Smooth muscle cell (in vitro differentiated cells): ENCODE measurements around the gene CCDC12. TPM values are rescaled to one million over a fixed set of nuclear protein-coding genes. Genes with fewer than 3 reads are reported as not detected.

Source experiments
- DNase-seq: peaks from one replicate; lab custom pipeline; 2025; ENCODE audit not compliant: unreplicated experiment; lab: John Stamatoyannopoulos, UW
- H2AFZ ChIP-seq: fragments of 200-600 bp; sonication (generic); 2 replicates; pipeline ENCODE4 v1.6.0; 2016; ENCODE audit warnings: antibody characterized with exemption, low read depth, mild to moderate bottlenecking
- H3F3A ChIP-seq: fragments of 200-600 bp; sonication (generic); 2 replicates; pipeline ENCODE4 v1.6.0; 2017; ENCODE audit warnings: antibody characterized with exemption, low read depth
- H3K27ac ChIP-seq: fragments of 200-600 bp; sonication (generic); 2 replicates; pipeline ENCODE4 v1.5.1; 2016; ENCODE audit warnings: low read depth, mild to moderate bottlenecking
- H3K27me3 ChIP-seq: fragments of 200-600 bp; sonication (generic); 2 replicates; pipeline ENCODE4 v1.6.1; 2016; ENCODE audit warnings: low read depth, mild to moderate bottlenecking
- H3K36me3 ChIP-seq: fragments of 200-600 bp; sonication (generic); 2 replicates; pipeline ENCODE4 v1.5.1; 2016; ENCODE audit warnings: low read depth
- H3K4me1 ChIP-seq: fragments of 200-600 bp; sonication (generic); 2 replicates; pipeline ENCODE4 v1.5.1; 2016; ENCODE audit warnings: low read depth
- H3K4me2 ChIP-seq: fragments of 200-600 bp; sonication (generic); 2 replicates; pipeline ENCODE4 v1.6.0; 2016; ENCODE audit warnings: mild to moderate bottlenecking
- H3K4me3 ChIP-seq: fragments of 200-600 bp; sonication (generic); 2 replicates; pipeline ENCODE4 v1.5.1; 2016; ENCODE audit warnings: mild to moderate bottlenecking
- H3K79me2 ChIP-seq: fragments of 200-600 bp; sonication (generic); 2 replicates; pipeline ENCODE4 v1.6.0; 2016; ENCODE audit warnings: low read depth, mild to moderate bottlenecking
- H3K9ac ChIP-seq: fragments of 200-600 bp; sonication (generic); 2 replicates; pipeline ENCODE4 v1.6.0; 2016; ENCODE audit warnings: low read depth
- H3K9me3 ChIP-seq: fragments of 200-600 bp; sonication (generic); replicated peaks from 2 replicates; pipeline ENCODE4 v1.5.1; 2016; ENCODE audit warnings: low read depth
- H4K20me1 ChIP-seq: fragments of 200-600 bp; sonication (generic); 2 replicates; pipeline ENCODE4 v1.6.0; 2016; ENCODE audit warnings: low read depth
- WGBS: methylation state at CpG from one replicate; pipeline ENCODE4 v1.1.7; 2016; ENCODE audit warnings: low lambda C conversion rate; 5-methylcytosine and 5-hydroxymethylcytosine counted together
- polyA plus RNA-seq: library from polyadenylated mRNA; unstranded; fragments of >200 nt; fragmentation: Nextera tagmentation; extraction: Ambion mirVana; gene quantifications from 2 replicates; pipeline ENCODE4 v1.2.1, GENCODE V29; 2016
- total RNA-seq: library from RNA; depleted of rRNA; stranded (reverse); fragments of >200 nt; gene quantifications from 2 replicates; pipeline ENCODE4 v1.2.3, GENCODE V29; 2014
- TF ChIP-seq, protein P1 (sequence below): fragments of 200-600 bp; sonication (generic); IDR thresholded peaks from 2 replicates; pipeline ENCODE4 v1.5.1; 2017; ENCODE audit warnings: borderline replicate concordance, mild to moderate bottlenecking, antibody characterized with exemption; ENCODE audit not compliant: insufficient read depth, poor library complexity, severe bottlenecking

The CCDC12 gene
- total and polyA plus RNA-seq, 2 experiments from 2014 or later: 23.9 to 52.4 TPM

DNA sequence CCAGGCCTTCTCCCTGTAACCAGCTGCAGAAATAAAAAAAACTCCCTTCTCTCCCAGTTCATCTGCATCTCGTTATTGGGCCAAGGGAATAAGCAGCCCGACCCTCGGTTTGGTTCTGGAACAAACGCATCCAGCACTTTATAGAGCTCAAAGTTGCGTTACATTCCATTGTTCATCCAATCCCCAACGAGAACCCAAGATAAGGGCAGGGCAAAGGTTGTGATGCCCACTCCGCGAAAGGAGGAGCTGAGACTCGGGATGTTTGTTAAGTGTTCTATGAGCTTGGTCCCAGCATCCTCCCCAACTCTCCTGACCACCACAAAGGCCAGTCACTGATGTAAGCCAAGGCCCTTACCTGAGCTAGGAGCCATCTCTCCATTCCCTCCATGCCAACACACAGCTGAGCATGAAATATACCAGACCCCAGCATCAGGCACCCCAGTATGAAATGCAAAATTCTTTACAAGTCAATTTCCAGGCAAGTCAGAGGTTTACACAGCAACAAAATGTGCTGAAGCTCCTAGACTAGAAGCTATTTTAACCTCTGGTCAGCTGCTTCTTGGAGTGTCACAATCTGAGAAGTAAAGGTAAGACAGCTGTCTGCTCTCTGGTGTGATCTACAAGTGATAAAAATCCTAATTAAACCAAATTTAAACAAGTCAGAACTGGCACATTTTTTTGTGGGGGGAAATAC, 17.9 kb downstream of the CCDC12 start:
- H4K20me1 ChIP-seq: peaks cover 98% of the 10 kb centered on the region

DNA sequence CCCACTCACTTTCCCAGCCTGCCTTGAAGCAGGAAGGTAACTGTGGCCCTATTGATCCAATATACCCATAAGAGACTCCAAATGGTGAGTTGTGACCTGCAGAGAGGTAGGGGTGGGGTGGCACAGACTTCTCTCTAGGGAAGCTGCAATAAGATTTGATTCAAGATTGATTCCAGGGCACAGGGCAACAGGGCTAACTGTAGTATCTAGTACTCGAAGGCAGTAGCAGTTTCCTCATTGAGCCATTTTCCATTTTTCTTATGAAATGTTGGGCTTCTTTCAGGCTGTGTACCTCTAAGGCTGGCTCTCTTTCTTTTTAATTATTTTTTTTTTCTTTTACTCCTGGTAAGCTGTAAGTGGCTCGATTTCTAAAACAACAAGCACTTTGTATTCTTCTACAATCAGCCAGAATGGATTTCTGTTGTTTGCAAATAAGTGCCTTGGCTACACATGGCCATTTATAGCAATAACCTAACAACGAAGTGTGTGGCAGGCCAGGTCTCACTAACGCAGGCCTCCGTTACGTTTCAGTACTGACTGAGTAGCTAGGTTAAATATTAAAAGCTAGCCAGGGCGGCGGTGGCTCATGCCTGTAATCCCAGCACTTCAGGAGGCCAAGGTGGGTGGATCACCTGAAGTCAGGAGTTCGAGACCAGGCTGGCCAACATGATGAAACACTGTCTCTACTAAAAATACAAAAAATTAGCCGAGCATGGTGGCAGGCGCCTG, 19.3 kb downstream of the CCDC12 start:
- Histone ChIP-seq H3K27ac (no peak overlapping the region), H3K4me2 (no peak overlapping the region)
- WGBS: 73% methylated on average over 11 of the region's 11 CpGs

More for the DNA sequence above, 17.9 kb downstream of the CCDC12 start:
- peak overlapping the region; percentile 77 for H3K27ac ChIP-seq
- DNase-seq: no peak
- H3F3A ChIP-seq: peaks cover 10% of the 10 kb centered on the region
- H3K4me1 ChIP-seq: peaks cover 11% of the 10 kb centered on the region
- H3K4me2 ChIP-seq: peak overlapping the region; percentile 10
- H2AFZ ChIP-seq: no peak overlapping the region
- no peaks in the 10 kb centered on the region for H3K9me3 ChIP-seq
- no peaks in the 10 kb centered on the region for H3K36me3 ChIP-seq
- H3K4me3 ChIP-seq: no peak overlapping the region
- no peak overlapping the region for H3K9ac ChIP-seq
- 42% methylated on average over 9 of the region's 9 CpGs for WGBS
- TF ChIP-seq, protein P1, sequence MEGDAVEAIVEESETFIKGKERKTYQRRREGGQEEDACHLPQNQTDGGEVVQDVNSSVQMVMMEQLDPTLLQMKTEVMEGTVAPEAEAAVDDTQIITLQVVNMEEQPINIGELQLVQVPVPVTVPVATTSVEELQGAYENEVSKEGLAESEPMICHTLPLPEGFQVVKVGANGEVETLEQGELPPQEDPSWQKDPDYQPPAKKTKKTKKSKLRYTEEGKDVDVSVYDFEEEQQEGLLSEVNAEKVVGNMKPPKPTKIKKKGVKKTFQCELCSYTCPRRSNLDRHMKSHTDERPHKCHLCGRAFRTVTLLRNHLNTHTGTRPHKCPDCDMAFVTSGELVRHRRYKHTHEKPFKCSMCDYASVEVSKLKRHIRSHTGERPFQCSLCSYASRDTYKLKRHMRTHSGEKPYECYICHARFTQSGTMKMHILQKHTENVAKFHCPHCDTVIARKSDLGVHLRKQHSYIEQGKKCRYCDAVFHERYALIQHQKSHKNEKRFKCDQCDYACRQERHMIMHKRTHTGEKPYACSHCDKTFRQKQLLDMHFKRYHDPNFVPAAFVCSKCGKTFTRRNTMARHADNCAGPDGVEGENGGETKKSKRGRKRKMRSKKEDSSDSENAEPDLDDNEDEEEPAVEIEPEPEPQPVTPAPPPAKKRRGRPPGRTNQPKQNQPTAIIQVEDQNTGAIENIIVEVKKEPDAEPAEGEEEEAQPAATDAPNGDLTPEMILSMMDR: no peak
- H3K27me3 ChIP-seq: no peaks in the 10 kb centered on the region
- peaks cover 89% of the 10 kb centered on the region for H3K79me2 ChIP-seq

DNA sequence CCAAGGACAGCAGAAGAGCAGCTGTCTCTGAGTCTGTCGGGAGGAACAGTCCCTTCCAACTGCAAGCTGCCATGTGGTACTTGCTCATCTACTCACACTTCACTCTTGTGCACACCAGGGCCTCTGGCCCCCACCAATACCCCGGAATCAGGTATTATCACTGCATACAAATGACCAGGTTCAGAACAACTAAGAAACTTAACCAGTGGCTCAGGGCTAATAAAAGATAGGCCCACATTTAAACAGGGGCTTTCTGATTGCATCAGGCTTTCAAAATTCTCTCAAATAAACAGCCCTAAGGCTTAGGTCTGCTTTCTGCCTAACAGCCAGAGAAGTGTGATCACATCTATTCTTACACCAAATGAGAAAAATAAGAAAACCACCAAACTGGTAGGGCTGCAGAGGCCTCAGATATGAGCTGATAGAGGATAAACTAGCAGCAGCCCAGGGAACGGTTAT, 20.7 kb downstream of the CCDC12 start:
- WGBS: 33% methylated on average over 3 of the region's 3 CpGs
- no peak for DNase-seq
- H3K4me2 ChIP-seq: peak overlapping the region; percentile 47
- H3K9ac ChIP-seq: no peak overlapping the region
- H3K4me1 ChIP-seq: peaks cover 9% of the 10 kb centered on the region
- H2AFZ ChIP-seq: no peak overlapping the region
- no peaks in the 10 kb centered on the region for H3K27me3 ChIP-seq
- no peak overlapping the region for H3K4me3 ChIP-seq
- TF ChIP-seq, protein P1: no peak
- peaks cover 91% of the 10 kb centered on the region for H3K79me2 ChIP-seq
- peaks cover 10% of the 10 kb centered on the region for H3F3A ChIP-seq
- H3K36me3 ChIP-seq: no peaks in the 10 kb centered on the region
- H4K20me1 ChIP-seq: peaks cover 97% of the 10 kb centered on the region
- H3K9me3 ChIP-seq: no peaks in the 10 kb centered on the region
- no peak overlapping the region for H3K27ac ChIP-seq

More for the DNA sequence above, 19.3 kb downstream of the CCDC12 start:
- Histone ChIP-seq H3K4me1 (peaks cover 11% of the 10 kb centered on the region), H3K9ac (no peak overlapping the region), H2AFZ (no peak overlapping the region), H3K36me3 (no peaks in the 10 kb centered on the region), H3K27me3 (no peaks in the 10 kb centered on the region), H3F3A (peaks cover 10% of the 10 kb centered on the region), H3K9me3 (no peaks in the 10 kb centered on the region), H3K79me2 (peaks cover 93% of the 10 kb centered on the region), H3K4me3 (no peak overlapping the region), H4K20me1 (peaks cover 100% of the 10 kb centered on the region)
- DNase-seq: no peak
- TF ChIP-seq, protein P1: no peak
